Small intestine (tissue), 7 donors: ENCODE measurements around the gene ATM. TPM values are rescaled to one million over a fixed set of nuclear protein-coding genes. Genes with fewer than 3 reads are reported as not detected.

Experiments used
- DNase-seq, 2 donors: peaks; one replicate each; pipeline versions ENCODE4 v3.0.0 to v3.0.0-alpha.2; 2013
- FAIRE-seq: peaks from 2 replicates; lab custom pipeline; 2012; peaks lifted over from hg19 to GRCh38; lab: Jason Lieb, UNC
- H3K27ac ChIP-seq, 3 donors: one replicate each; pipeline ENCODE4 v1.5.1; 2013; ENCODE audit warnings: low read length in 2 of 3, mild to moderate bottlenecking in 2 of 3, control low read depth in 1 of 3, inconsistent platforms in 1 of 3, low read depth in 1 of 3, moderate library complexity in 1 of 3
- H3K27me3 ChIP-seq, 3 donors: one replicate each; pipeline ENCODE4 v1.6.1; 2013; ENCODE audit warnings: low read length in 3 of 3, inconsistent platforms in 1 of 3; ENCODE audit not compliant: control insufficient read depth in 3 of 3, insufficient read depth in 3 of 3
- H3K36me3 ChIP-seq, 3 donors: one replicate each; pipeline ENCODE4 v1.6.1; 2013; ENCODE audit warnings: low read length in 3 of 3, inconsistent platforms in 1 of 3, low read depth in 1 of 3, mild to moderate bottlenecking in 1 of 3, moderate library complexity in 1 of 3; ENCODE audit not compliant: control insufficient read depth in 3 of 3, insufficient read depth in 2 of 3
- H3K4me1 ChIP-seq, 3 donors: one replicate each; pipeline ENCODE4 v1.6.1; 2013; ENCODE audit warnings: low read length in 2 of 3, inconsistent platforms in 1 of 3, low read depth in 1 of 3, mild to moderate bottlenecking in 1 of 3, moderate library complexity in 1 of 3; ENCODE audit not compliant: control insufficient read depth in 3 of 3, insufficient read depth in 2 of 3
- H3K4me3 ChIP-seq, 3 donors: one replicate each; pipeline ENCODE4 v1.5.1; 2013; ENCODE audit warnings: low read length in 3 of 3, control low read depth in 1 of 3, inconsistent platforms in 1 of 3, low read depth in 1 of 3, mild to moderate bottlenecking in 1 of 3, moderate library complexity in 1 of 3
- H3K9me3 ChIP-seq, 2 donors: one replicate each; pipeline ENCODE4 v1.6.1; 2013; ENCODE audit warnings: low read depth in 1 of 2, low read length in 1 of 2; ENCODE audit not compliant: control insufficient read depth in 2 of 2, insufficient read depth in 1 of 2
- WGBS, 3 donors: extraction: QIAGEN DNeasy Blood & Tissue Kit; methylation state at CpG; one replicate each; pipeline ENCODE4 v1.1.7; 2013; 5-methylcytosine and 5-hydroxymethylcytosine counted together
- polyA plus RNA-seq, 4 donors: library from polyadenylated mRNA; stranded (reverse) in 3 of 4; unstranded in 1 of 4; fragments of 200-250 nt in 3 of 4; fragments of 120-200 nt in 1 of 4; gene quantifications; one replicate each; pipeline versions ENCODE4 v1.2.1 to v1.2.3, GENCODE V29; 2013
- donor health status: healthy with polysubstance abuse.
- donor health status: control.
- donor health status: control.
- donor health status: Bipolar disorder and iron deficiency.
- donor health status: healthy.

ATM gene
- polyA plus RNA-seq, 4 donors = 5.9 to 34.5 (median 10.1) TPM

DNA sequence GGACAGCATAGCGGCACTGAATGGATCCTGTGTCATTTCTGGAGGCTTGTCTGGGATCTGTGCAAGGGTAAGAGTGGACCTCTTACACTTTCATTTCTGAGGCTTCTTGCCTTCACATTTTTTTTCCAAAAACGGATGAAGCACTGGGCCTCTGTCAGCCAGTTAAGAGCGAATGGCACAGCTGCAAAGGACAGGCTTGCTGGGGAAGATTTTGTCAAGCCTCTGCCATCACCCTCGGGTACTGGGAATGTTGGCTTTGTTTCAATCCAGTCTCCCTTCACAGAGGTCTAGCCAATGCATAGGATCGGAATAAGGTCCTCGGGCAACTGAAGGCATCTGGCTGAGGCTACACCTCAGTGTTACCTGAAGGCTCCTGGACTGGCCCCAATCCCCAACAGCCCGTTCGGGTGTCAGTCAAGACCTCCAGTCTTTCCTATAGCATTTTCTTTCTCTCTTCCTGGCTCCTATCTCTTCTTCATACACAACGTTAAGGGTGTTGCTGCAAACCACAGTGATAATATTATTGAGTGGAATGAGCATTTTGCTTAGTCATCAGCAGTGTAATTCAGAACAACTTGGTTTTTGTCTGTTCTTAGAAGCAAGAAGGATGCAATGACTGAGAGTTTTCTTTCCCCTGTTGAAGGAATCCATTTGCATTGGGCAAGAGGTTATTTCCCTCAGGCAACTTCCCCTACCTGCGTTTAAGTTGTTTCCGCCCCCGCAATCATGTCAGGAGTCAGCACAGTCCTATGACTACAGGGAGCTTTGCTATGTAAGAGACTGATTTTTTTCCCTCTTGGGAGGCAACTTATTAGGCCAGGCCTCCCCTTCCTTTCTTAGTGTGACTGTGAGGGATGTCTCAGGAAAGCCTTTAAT lies 23.2 kb upstream of the ATM start:
- DNase-seq (no peak), FAIRE-seq (no peak)
- Histone ChIP-seq H3K27me3 (no peaks in the 10 kb centered on the region), H3K36me3 (peaks cover 2 to 32% (median 6%) of the 10 kb centered on the region in 3 donors), H3K4me3 (no peak overlapping the region), H3K27ac (no peak overlapping the region), H3K9me3 (peaks cover 0 to 10% of the 10 kb centered on the region in 2 donors), H3K4me1 (peaks cover 0 to 5% (median 0%) of the 10 kb centered on the region in 3 donors)
- 83 to 92% (median 91%) methylated on average over 12 of the region's 12 CpGs for WGBS, 3 donors

DNA sequence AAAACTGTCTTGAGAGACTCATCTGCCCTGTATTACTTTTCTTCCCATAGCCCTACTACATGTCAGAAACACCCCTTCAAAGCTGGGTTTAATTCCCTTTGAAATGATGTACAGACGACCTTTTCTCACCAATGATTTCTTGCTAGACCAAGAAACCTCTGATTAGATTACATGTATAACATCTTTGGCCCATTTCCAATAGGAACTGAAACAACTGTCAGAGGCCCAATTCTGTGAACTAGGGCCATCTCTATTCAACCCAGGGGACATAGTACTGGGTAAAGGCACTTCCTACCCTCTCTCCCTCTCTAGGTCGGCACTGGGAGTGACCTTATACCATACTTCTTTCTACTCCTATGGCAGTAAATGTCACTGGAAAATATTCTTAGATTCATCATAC lies 19.8 kb upstream of the ATM start:
- FAIRE-seq = no peak
- H3K27me3 ChIP-seq = no peaks in the 10 kb centered on the region
- no peak overlapping the region for H3K4me3 ChIP-seq
- H3K27ac ChIP-seq = no peak overlapping the region
- H3K4me1 ChIP-seq = peaks cover 0 to 5% (median 0%) of the 10 kb centered on the region in 3 donors
- H3K9me3 ChIP-seq = peaks cover 0 to 39% of the 10 kb centered on the region in 2 donors
- H3K36me3 ChIP-seq = peaks cover 4 to 50% (median 19%) of the 10 kb centered on the region in 3 donors
- DNase-seq = no peak
- WGBS, 3 donors = 64 to 73% (median 69%) methylated on average over 2 of the region's 2 CpGs

DNA sequence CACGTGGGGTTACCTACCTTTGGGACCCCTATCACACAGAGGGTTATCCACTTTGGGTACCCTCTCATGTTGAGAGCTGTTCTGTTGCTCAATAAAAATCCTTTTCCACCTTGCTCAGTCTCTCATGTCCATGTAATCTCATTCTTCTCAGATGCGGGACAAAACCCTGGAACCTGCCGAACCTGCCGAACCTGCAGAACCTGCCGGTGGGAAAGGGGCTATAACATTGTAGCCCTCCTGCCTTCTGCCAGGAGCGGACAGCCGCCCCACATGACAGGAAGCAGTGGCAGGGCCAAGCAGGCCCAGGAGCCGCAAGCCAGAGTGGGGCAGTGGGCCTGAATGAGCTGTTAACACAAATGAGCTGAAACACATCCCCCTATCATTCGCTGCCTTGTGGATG lies 18.5 kb upstream of the ATM start:
- WGBS, 3 donors = 94 to 98% (median 98%) methylated on average over 9 of the region's 9 CpGs
- Histone ChIP-seq H3K4me3 (no peak overlapping the region), H3K4me1 (peaks cover 0 to 5% (median 0%) of the 10 kb centered on the region in 3 donors), H3K27me3 (no peaks in the 10 kb centered on the region), H3K27ac (no peak overlapping the region), H3K9me3 (peaks cover 0 to 48% of the 10 kb centered on the region in 2 donors), H3K36me3 (peaks cover 6 to 48% (median 19%) of the 10 kb centered on the region in 3 donors)
- DNase-seq = no peak
- FAIRE-seq = no peak

DNA sequence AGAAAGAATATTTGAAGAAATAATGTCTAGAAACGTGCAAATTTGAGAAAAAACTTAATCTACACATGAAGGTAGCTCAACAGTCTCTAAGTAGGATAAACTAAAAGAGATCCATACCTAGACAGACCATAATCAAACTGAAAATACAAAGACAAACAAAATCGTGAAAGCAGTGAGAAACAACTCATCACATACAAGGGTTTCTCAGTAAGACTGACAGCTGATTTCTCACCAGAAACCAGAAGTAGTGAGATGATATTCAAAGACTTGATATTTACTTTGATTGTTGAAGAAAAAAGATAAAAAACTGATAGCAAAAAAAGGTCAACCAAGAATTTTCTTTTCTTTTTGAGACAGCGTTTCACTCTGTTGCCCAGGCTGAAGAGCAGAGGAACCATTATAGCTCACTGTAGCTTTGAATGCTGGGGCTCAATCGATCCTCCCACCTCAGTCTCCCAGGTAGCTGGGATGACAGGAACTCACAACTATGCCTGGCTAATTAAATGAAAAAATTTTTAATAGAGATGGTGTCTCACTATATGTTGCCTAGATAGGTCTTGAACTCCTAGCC lies 17.9 kb upstream of the ATM start:
- DNase-seq = no peak
- Histone ChIP-seq H3K9me3 (peaks cover 0 to 50% of the 10 kb centered on the region in 2 donors), H3K36me3 (peaks cover 6 to 46% (median 19%) of the 10 kb centered on the region in 3 donors), H3K27me3 (no peaks in the 10 kb centered on the region), H3K4me3 (no peak overlapping the region), H3K4me1 (no peaks in the 10 kb centered on the region), H3K27ac (no peak overlapping the region)
- no peak for FAIRE-seq
- 87 to 95% (median 92%) methylated on average over 4 of the region's 4 CpGs for WGBS, 3 donors

DNA sequence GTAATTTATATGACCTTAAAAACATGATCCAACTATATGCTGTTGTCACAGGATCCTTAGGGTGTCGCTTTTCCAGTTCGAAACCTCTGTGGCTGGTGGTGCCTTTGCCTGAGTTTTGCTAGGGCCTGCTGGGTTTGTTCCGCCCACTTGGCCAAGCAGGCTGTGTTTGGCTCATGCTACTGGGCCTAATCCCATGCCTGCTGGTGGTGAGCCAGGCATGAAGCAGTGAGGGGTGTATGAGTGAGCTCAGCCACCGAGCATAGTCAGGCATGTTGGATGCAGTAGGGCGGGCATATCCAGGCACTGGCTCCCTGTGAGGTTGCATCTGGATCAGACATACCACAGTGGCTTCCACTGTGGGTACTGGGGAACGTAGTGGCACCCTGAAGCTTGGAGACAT lies 16.7 kb upstream of the ATM start:
- Histone ChIP-seq H3K4me3 (no peak overlapping the region), H3K27me3 (no peaks in the 10 kb centered on the region), H3K36me3 (peaks cover 6 to 55% (median 19%) of the 10 kb centered on the region in 3 donors), H3K27ac (no peak overlapping the region), H3K9me3 (peaks cover 0 to 61% of the 10 kb centered on the region in 2 donors), H3K4me1 (no peaks in the 10 kb centered on the region)
- DNase-seq = no peak
- 96 to 100% (median 99%) methylated on average over 6 of the region's 6 CpGs for WGBS, 3 donors
- no peak for FAIRE-seq

DNA sequence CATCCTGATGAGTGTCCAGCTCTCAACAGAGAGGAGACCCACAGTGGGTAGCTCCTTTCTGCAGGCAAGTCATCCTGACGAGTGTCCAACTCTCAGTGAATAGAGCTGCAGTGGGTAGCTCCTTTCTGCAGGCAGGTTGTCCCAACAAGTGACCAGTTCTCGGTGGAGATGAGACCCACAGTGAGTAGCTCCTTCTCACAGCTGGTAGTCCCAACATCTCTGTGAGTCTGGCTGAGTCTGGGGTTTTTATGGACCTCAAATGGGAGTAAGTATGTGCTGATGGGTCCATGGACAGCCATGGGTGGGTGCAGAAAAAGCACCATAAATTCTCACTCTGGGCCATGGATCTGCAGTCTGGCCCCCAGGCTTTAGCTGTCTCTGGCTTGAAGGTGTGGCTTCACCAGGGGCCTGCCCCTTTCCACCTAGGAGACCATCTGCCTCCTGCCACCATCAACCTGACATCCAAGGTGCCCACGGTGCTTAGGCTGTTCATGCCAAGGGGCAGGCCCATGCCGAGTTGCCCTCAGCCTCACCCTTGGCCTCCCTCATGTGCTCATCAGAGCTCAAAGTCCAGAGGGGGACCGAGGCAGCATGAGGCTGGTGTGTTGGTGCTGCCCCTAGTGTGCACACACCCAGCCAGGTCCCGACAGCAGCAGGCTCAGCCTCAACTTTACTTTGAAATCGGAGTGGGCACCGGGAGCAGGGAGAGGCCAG lies 15.7 kb upstream of the ATM start:
- Histone ChIP-seq H3K27me3 (no peaks in the 10 kb centered on the region), H3K9me3 (peaks cover 0 to 61% of the 10 kb centered on the region in 2 donors), H3K4me3 (no peak overlapping the region), H3K4me1 (no peaks in the 10 kb centered on the region), H3K36me3 (peaks cover 6 to 58% (median 19%) of the 10 kb centered on the region in 3 donors), H3K27ac (no peak overlapping the region)
- 86 to 98% (median 87%) methylated on average over 8 of the region's 8 CpGs for WGBS, 3 donors
- no peak for FAIRE-seq
- no peak for DNase-seq

DNA sequence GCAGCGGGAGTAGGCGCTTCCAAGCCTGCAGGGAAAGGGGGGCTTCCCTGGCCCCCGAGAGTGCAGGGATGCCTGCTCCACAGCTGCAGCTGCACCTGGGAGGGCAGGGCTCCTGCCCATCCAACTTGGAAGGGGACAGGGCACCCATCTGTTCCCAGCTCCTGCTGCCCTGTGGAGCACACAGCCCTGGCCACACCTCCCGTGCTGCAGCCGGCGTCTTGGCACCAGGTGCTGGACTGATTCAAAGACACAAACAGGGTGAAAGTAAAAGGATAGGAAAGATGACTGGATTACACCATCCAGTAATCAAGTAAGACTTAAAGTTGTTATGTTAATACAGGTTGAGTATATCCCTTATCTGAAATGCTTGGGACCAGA lies 15.2 kb upstream of the ATM start:
- peaks cover 0 to 61% of the 10 kb centered on the region in 2 donors for H3K9me3 ChIP-seq
- no peak for FAIRE-seq
- no peaks in the 10 kb centered on the region for H3K27me3 ChIP-seq
- no peak for DNase-seq
- peaks cover 6 to 63% (median 19%) of the 10 kb centered on the region in 3 donors for H3K36me3 ChIP-seq
- H3K4me3 ChIP-seq = no peak overlapping the region
- WGBS, 3 donors = 98 to 100% (median 99%) methylated on average over 4 to 6 of the region's 6 CpGs
- no peaks in the 10 kb centered on the region for H3K4me1 ChIP-seq
- no peak overlapping the region for H3K27ac ChIP-seq

DNA sequence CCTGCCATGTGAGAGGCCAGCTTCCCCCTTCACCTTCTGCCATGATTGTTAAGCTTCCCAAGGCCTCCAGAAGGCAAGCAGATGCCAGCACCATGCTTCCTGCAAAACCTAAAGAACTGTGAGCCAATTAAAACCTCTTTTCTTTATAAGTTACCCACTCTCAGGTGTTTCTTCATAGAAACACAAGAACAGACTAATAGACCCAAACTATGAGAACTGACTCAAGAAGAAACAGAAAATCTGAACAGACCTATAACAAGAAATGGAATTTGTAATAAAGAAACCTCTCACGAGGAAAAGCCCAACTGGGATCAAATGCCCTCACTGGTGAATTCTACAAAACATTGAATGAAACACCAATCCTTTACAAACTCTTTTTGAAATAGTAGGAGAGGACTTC lies 12.4 kb upstream of the ATM start:
- H3K9me3 ChIP-seq = peaks cover 0 to 48% of the 10 kb centered on the region in 2 donors
- no peak for FAIRE-seq
- no peaks in the 10 kb centered on the region for H3K4me1 ChIP-seq
- H3K27me3 ChIP-seq = no peaks in the 10 kb centered on the region
- no peak for DNase-seq
- no peak overlapping the region for H3K27ac ChIP-seq
- peaks cover 4 to 55% (median 12%) of the 10 kb centered on the region in 3 donors for H3K36me3 ChIP-seq
- no peak overlapping the region for H3K4me3 ChIP-seq
- WGBS, 3 donors = 63 to 82% (median 78%) methylated on average over 1 of the region's 1 CpG
